ENCODE results near the gene LNP1. TPM values are rescaled to one million over a fixed set of nuclear protein-coding genes. Genes with fewer than 3 reads are reported as not detected.

Gene LNP1
- total RNA-seq, 1 donor from 2014 or later, result 1.6 TPM

DNA sequence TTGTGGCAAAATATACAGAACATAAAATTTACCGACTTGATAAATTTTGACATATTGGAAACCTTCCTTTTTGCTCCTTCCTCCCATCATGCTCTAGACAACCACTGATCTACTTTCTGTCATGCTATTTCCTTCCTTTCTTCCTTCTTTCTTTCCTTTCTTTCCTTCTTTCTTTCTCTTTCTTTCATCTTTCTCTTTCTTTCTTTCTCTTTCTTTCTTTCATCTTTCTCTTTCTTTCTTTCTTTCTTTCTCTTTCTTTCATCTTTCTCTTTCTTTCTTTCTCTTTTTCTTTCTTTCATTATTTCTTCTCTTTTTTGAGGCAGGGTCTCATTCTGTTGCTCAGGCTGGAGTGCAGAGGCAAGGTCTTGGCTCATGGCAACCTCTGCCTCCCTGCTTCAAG, 82.2 kb downstream of the LNP1 start:
- TF ChIP-seq, protein P1, sequence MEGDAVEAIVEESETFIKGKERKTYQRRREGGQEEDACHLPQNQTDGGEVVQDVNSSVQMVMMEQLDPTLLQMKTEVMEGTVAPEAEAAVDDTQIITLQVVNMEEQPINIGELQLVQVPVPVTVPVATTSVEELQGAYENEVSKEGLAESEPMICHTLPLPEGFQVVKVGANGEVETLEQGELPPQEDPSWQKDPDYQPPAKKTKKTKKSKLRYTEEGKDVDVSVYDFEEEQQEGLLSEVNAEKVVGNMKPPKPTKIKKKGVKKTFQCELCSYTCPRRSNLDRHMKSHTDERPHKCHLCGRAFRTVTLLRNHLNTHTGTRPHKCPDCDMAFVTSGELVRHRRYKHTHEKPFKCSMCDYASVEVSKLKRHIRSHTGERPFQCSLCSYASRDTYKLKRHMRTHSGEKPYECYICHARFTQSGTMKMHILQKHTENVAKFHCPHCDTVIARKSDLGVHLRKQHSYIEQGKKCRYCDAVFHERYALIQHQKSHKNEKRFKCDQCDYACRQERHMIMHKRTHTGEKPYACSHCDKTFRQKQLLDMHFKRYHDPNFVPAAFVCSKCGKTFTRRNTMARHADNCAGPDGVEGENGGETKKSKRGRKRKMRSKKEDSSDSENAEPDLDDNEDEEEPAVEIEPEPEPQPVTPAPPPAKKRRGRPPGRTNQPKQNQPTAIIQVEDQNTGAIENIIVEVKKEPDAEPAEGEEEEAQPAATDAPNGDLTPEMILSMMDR (conservative IDR thresholded peaks at IDR 0.05; ENCODE audit: low read depth, low read length), result no peak
- H3K4me3 ChIP-seq (ENCODE audit: low read depth, low read length), result no peak overlapping the region
- no peak for DNase-seq (ENCODE audit: low read depth)

DNA sequence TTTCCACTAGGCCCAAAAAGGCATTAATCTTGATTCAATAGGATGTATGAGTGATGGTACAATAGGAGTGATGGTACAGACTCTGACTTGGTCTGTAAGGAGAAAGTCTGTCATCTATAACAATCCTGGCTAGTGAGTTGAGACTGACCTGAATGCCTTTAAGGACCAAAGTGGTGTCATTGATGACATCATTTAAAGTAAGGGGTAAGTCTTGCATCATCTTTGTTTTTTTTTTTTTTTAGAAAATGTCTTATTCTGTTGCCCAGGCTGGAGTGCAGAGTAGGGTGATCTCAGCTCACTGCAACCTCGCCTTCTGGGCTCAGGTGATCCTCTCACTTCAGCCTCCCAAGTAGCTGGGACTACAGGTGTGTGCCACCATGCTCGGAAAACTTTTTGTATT, 85.5 kb downstream of the LNP1 start:
- no peak for DNase-seq (ENCODE audit: low read depth)
- no peak overlapping the region for H3K4me3 ChIP-seq (ENCODE audit: low read depth, low read length)
- TF ChIP-seq, protein P1 (conservative IDR thresholded peaks at IDR 0.05; ENCODE audit: low read depth, low read length), result no peak

DNA sequence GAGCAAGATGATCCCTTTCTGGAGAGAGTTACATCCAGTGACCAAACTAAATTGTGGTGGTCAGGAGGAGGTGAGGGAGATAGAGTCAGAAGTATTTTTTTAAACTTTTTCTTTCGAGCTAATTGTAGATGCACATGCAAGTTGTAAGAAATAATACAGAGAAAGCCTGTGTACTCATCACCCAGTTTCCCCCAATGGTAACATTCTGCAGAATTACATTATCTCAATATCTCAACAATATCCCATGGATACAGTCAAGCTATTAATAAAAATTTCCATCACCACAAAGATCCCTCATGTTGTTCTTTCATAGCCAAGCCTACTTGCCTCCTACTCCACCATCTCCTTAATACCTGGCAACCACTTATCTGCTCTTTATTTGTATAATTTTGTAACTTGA, 87.8 kb downstream of the LNP1 start:
- no peak overlapping the region for H3K4me3 ChIP-seq (ENCODE audit: low read depth, low read length)
- no peak for DNase-seq (ENCODE audit: low read depth)
- TF ChIP-seq, protein P1 (conservative IDR thresholded peaks at IDR 0.05; ENCODE audit: low read depth, low read length), result no peak

DNA sequence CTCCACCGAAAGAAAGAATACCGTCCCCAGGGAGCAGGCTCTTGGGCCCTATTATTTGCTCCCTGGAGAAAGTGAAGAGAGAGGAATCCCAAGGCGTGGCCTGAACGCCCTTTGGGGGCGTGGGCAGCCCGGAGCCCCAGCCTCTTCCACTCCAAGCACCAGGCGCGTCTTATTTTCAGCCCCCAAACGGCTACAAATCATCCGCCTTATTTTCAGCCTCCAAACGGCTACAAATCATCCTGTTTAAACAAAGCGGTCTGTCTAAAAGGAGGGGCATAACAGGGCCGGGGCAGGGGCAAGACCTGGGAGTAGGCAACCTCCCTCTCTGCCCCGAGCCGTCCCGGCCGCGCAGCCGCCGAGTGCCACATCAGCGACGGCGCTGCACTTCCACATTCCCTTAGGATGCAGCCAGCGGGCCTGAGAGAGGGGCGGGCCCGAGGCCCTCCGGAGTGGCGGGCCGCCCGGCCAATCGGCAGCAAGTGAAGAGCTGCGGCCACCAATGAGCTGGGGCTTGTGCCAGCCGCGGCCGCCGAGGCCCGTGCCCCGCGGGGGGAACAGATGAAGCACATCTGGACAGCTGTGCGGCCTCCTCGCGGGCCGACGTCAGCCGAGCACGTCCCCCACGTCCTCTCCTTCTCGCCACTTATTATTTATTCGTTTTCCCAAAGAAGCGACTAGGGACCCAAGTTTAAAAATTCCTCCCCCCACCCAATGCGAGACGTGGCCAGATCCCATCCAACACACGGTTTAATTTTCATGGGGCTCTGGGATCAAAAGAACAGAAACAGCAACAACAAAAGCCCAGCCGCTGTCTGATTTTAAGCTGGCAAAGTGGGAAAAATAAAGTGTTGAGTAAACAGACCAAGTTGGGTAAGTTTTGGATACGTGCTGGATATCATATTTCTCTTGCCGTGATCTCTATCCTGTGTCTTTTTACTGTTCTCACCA, 91.0 kb downstream of the LNP1 start, which contains the start of gene TMEM45A:
Gene TMEM45A (plus strand): TSS at position 561 of the 948 bp plus-strand sequence. CDS start 62,593 bp downstream, outside the sequence.
- TF ChIP-seq, protein P1 (conservative IDR thresholded peaks at IDR 0.05; ENCODE audit: low read depth, low read length), result no peak
- H3K4me3 ChIP-seq (ENCODE audit: low read depth, low read length), result peak within 1 kb of the TSS; percentile 70

GRCh38 chr3:100496711-100497261, 95.4 kb downstream of the LNP1 start:
- TF ChIP-seq, protein P1 (conservative IDR thresholded peaks at IDR 0.05; ENCODE audit: low read depth, low read length), result no peak
- DNase-seq (ENCODE audit: low read depth), result no peak
- H3K4me3 ChIP-seq (ENCODE audit: low read depth, low read length), result no peak overlapping the region

More for the DNA sequence above, 91.0 kb downstream of the LNP1 start, which contains the start of gene TMEM45A:
- peak; percentile 16 for DNase-seq (ENCODE audit: low read depth)

- no peak overlapping the region for H3K4me3 ChIP-seq (ENCODE audit: low read depth, low read length)
- no peak for DNase-seq (ENCODE audit: low read depth)
- TF ChIP-seq, protein P1 (conservative IDR thresholded peaks at IDR 0.05; ENCODE audit: low read depth, low read length), result no peak
These were observed 98.3 kb downstream of the LNP1 start for GRCh38 chr3:100499651-100500050.
